HCT116 (cell line): Measurements from ENCODE around the gene CD1B.

Source experiments
- CTCF ChIP-seq, 3 experiments: fragments of 200-600 bp in 1 of 3; sonication (generic) in 1 of 3; IDR thresholded peaks in 2 of 3; conservative IDR thresholded peaks in 1 of 3; 2 replicates each; pipeline ENCODE4 v1.5.1; 2012 to 2017; ENCODE audit warnings: low read depth in 2 of 3, low read length in 2 of 3, antibody characterized with exemption in 1 of 3, borderline replicate concordance in 1 of 3, control low read depth in 1 of 3, mild to moderate bottlenecking in 1 of 3, mixed read lengths in 1 of 3, mixed run types in 1 of 3, moderate library complexity in 1 of 3; ENCODE audit not compliant: insufficient read depth in 1 of 3
- EZH2 ChIP-seq: fragments of 200-600 bp; sonication (generic); IDR thresholded peaks from 2 replicates; pipeline ENCODE4 v1.6.1; 2017; ENCODE audit warnings: antibody characterized with exemption, mixed run types
- POLR2A ChIP-seq: IDR thresholded peaks from 2 replicates; pipeline ENCODE4 v1.7.0; 2011; ENCODE audit warnings: borderline replicate concordance; ENCODE audit not compliant: insufficient read depth, insufficient read length; ENCODE audit errors: extremely low read depth
- RAD21 ChIP-seq: IDR thresholded peaks from 2 replicates; pipeline ENCODE4 v1.6.1; 2012; ENCODE audit warnings: low read depth, mild to moderate bottlenecking
- SIN3A ChIP-seq: IDR thresholded peaks from 2 replicates; pipeline ENCODE4 v1.6.1; 2012; ENCODE audit warnings: low read depth
- SRF ChIP-seq: IDR thresholded peaks from 2 replicates; pipeline ENCODE4 v1.6.1; 2012; ENCODE audit warnings: low read depth
- TCF7L2 ChIP-seq: IDR thresholded peaks from 2 replicates; pipeline ENCODE4 v1.7.0; 2011; ENCODE audit warnings: borderline replicate concordance, inconsistent platforms; ENCODE audit not compliant: insufficient read depth, insufficient read length; ENCODE audit errors: extremely low read depth
- YY1 ChIP-seq: IDR thresholded peaks from 2 replicates; pipeline ENCODE4 v1.6.1; 2011; ENCODE audit warnings: low read length, low read depth, moderate library complexity, mild to moderate bottlenecking; ENCODE audit not compliant: insufficient replicate concordance; ENCODE audit errors: extremely low read depth
- ZNF274 ChIP-seq: fragments of 200-500 bp; sonication (Bioruptor generic); IDR thresholded peaks from 2 replicates; pipeline ENCODE4 v1.6.1; 2014; ENCODE audit warnings: mild to moderate bottlenecking, low read depth, low read length, inconsistent platforms
- TF ChIP-seq, protein P1 (sequence below): IDR thresholded peaks from 2 replicates; pipeline ENCODE4 v1.6.1; 2012; ENCODE audit warnings: low read depth

GRCh38 chr1:158327481-158327880 is 3.9 kb downstream of the CD1B start:
- TF ChIP-seq ZNF274: no peak
- TF ChIP-seq, protein P1, sequence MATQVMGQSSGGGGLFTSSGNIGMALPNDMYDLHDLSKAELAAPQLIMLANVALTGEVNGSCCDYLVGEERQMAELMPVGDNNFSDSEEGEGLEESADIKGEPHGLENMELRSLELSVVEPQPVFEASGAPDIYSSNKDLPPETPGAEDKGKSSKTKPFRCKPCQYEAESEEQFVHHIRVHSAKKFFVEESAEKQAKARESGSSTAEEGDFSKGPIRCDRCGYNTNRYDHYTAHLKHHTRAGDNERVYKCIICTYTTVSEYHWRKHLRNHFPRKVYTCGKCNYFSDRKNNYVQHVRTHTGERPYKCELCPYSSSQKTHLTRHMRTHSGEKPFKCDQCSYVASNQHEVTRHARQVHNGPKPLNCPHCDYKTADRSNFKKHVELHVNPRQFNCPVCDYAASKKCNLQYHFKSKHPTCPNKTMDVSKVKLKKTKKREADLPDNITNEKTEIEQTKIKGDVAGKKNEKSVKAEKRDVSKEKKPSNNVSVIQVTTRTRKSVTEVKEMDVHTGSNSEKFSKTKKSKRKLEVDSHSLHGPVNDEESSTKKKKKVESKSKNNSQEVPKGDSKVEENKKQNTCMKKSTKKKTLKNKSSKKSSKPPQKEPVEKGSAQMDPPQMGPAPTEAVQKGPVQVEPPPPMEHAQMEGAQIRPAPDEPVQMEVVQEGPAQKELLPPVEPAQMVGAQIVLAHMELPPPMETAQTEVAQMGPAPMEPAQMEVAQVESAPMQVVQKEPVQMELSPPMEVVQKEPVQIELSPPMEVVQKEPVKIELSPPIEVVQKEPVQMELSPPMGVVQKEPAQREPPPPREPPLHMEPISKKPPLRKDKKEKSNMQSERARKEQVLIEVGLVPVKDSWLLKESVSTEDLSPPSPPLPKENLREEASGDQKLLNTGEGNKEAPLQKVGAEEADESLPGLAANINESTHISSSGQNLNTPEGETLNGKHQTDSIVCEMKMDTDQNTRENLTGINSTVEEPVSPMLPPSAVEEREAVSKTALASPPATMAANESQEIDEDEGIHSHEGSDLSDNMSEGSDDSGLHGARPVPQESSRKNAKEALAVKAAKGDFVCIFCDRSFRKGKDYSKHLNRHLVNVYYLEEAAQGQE: no peak
- no peak for TF ChIP-seq YY1
- no peak for TF ChIP-seq CTCF (IDR thresholded peaks at IDR 0.05 in 2 of 3, conservative IDR thresholded peaks at IDR 0.05 in 1 of 3; ENCODE audit: borderline replicate concordance in 1 of 3, insufficient read depth in 1 of 3, low read depth in 2 of 3, low read length in 2 of 3)
- TF ChIP-seq POLR2A: no peak
- TF ChIP-seq RAD21: no peak
- TF ChIP-seq SIN3A: no peak
- TF ChIP-seq TCF7L2: no peak
- no peak for TF ChIP-seq EZH2
- no peak for TF ChIP-seq SRF
